ACHN (cell line): ENCODE data around the gene SIMC1.
"Not testable (repeated sequence)": the region's sequence is repeated elsewhere in the genome, so short reads cannot be mapped to it uniquely, and the experiment has no call there.

Experiments used
- DNase-seq: peaks from one replicate; pipeline ENCODE4 v3.0.0-alpha.2; 2015
- in situ Hi-C: cut with HindIII; loops from 2 replicates; pipeline ENCODE4 v1.10.0; 2017; ENCODE audit warnings: low sequenced_read_pairs, low pct_ligation_motif_present, low pct_unique_long_range_greater_than_20kb

Gene SIMC1

DNA sequence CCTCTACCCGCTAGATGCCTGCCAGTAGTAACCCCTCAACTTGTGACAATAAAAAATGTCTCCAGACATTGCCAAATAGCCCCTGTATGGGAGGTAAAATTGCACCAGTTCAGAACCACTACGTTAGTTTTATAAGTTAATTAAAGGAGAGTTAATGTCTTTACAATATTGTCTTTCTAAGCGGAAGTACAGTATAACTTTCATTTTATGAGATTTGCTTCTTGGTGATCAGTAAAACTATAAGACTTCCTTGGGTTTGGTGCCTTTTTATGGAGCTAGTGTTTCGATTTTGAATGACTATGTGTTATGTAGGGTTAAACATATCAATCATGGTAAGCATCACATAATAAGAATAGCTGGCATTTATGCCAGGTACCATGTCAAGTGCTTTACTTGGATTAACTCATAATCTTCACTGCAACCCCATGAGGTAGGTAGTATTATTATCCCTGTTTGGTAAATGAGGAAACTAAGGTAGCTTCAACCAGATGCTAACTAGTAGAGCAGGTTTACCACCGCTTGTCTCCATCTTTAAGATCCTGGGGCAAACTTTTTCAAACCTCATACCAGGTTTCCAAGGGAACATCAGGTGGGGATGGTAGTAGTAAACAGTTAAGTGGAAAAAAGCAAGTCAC lies 19.8 kb downstream of the SIMC1 start:
- in situ Hi-C loops = not testable (repeated sequence)

DNA sequence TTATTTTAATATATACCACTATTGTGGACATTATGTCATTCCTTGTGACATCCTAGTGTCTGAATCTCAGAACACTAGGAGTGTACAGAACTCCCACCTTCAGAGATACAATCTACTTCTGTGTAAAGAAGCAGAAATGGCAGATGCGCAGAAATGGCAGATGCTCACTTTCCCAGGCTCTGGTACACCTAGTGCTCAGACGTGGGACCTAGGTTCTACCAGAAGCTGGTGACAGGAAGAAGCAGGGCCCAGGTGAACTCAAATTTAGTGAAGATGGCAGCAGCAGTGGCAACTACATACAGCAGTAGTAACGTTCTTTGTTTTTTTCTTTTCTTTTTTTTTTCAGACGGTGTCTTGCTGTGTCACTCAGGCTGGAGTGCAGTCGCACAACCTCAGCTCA lies 22.5 kb downstream of the SIMC1 start:
- in situ Hi-C loops, DNase-seq: not testable (repeated sequence)

More for the DNA sequence above, 19.8 kb downstream of the SIMC1 start:
- DNase-seq = not testable (repeated sequence)

- DNase-seq, in situ Hi-C loops: not testable (repeated sequence)
Measured at GRCh38 chr5:176266448-176266847, 28.2 kb downstream of the SIMC1 start.

DNA sequence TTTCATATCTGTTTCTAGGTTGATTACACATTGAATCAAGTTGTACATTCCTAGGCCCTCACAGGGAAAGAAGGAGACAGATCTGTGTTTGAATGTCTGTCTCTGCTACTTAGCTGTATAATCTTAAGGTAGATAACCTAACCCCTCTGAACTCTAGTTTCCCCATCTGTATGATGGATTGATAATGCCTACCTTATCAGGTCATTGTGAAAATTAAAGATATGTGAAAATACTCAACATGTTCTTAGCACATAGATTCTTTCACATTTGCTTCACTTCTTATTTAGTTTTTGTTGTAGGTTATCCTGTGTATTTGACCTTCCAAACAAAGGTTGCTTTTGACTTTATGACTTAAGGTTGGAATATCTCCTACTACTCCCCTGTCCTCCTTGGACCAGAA lies 50.8 kb downstream of the SIMC1 start:
- in situ Hi-C loops, DNase-seq: not testable (repeated sequence)

- in situ Hi-C loops, DNase-seq: not testable (repeated sequence)
Measured at GRCh38 chr5:176290057-176290840, 52.0 kb downstream of the SIMC1 start.

- in situ Hi-C loops = not testable (repeated sequence)
Measured at GRCh38 chr5:176305356-176305755, 67.1 kb downstream of the SIMC1 start.

GRCh38 chr5:176317534-176318374 lies 79.5 kb downstream of the SIMC1 start:
- in situ Hi-C loops = no loop called here
- no peak for DNase-seq

More at GRCh38 chr5:176305356-176305755, 67.1 kb downstream of the SIMC1 start:
- not testable (repeated sequence) for DNase-seq

DNA sequence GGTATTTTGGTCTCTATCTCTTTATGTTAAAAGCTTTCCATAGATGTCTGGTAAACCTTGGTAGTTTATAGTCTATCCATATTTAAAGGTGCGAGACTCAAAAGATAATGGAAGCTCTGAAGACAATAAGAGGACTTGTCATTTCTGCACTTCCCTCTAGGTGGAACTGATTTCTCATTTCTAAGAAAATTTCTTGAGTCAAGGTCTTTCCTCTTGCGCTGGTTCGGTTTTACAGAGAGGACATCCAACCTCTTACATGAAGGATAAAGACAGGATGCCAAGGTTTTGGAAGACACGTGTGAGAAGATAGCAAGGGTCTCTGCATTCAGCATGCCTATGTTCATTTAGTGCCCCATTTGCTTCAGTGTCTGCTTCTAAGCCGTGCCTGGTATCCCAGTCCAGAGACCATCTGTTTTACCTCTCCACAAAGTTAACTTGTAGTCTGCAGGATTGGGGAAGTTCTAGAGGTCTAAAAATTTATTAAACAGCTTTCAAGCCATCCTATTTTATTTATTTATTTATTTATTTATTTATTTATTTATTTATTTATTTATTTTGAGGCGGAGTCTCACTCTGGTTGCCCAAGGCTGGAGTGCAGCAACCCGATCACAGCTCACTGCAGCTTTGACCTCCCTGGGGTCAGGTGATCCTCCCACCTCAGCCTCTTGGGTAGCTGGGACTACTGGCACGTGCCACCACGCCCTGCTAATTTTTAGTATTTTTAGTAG lies 81.8 kb downstream of the SIMC1 start:
- DNase-seq = no peak

GRCh38 chr5:176320577-176320976 lies 82.4 kb downstream of the SIMC1 start:
- in situ Hi-C loops = no loop called here
- DNase-seq = no peak

More for the DNA sequence above, 81.8 kb downstream of the SIMC1 start:
- in situ Hi-C loops = no loop called here

DNA sequence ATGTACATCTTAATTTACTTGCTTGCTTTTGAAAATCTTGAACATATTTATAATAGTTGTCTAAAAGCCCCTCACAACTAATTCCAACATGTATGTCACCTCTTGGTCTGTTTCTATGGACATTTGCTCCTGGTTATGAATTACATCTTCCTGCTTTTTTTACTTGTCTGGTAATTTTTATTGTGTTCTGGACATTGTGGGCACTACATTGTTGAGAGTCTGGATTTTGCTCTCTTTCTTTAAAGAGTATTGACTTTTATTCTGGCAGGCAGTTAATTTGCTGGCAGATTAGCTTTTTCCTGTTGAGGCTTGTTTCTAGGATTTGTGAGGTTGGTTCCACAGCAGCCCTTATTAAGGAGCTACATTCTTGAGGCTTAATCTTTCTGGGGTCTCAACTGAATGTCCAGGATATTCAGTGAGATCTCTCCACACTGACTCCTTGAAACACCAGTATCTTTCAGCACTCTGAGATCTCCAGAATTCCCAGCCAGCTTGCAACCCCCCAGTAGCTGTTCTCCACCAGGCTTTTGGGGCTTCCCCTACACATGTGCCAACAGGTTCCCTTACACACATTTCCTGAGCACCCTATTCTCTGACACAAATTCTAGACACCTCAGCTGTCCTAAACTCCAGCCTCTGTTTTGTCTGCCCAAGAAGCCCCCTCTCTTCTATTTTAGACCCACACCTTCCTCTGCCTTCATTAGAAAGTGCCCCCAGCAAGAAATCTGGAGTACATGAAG lies 96.0 kb downstream of the SIMC1 start:
- in situ Hi-C loops = no loop called here

GRCh38 chr5:176337913-176338312 lies 99.7 kb downstream of the SIMC1 start:
- in situ Hi-C loops = no loop called here
- no peak for DNase-seq

More for the DNA sequence above, 96.0 kb downstream of the SIMC1 start:
- DNase-seq = no peak

DNA sequence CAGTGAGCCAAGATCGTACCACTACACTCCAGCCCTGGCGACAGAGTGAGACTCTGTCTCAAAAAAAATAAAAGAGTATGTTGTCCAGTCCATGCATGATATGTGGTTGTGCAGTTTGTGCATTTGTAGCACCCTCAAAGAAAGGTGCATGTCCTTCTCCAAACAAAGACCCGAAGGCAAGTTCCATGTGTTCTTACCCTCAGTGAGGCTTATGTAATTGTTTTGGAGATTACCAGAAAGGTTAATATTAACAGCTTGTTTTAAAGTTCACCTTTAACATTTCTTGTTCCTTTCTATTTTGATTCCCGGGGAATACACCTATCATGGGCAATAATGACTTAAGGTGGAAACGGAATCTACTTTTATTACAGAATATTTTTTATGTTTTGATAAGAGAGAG lies 101.1 kb downstream of the SIMC1 start:
- in situ Hi-C loops = no loop called here
- no peak for DNase-seq

- DNase-seq = no peak
- in situ Hi-C loops = no loop called here
Measured at GRCh38 chr5:176341325-176342157, 103.3 kb downstream of the SIMC1 start.

DNA sequence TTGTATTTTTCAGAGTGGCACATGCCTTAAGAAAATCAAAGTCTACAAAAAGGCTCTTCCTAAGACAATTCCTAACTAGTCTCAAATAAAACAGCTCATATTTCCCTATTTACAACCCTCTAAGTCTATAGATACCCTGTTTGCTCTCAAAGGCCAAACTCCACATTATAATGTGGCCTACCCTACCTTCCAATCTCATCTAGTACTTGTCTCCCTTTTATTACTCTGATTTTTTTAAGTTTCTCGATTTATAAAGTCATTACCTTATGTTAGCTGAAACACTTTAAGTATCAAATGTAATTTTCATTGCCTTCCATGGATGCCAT lies 103.9 kb downstream of the SIMC1 start:
- DNase-seq = no peak
- in situ Hi-C loops = no loop called here

DNA sequence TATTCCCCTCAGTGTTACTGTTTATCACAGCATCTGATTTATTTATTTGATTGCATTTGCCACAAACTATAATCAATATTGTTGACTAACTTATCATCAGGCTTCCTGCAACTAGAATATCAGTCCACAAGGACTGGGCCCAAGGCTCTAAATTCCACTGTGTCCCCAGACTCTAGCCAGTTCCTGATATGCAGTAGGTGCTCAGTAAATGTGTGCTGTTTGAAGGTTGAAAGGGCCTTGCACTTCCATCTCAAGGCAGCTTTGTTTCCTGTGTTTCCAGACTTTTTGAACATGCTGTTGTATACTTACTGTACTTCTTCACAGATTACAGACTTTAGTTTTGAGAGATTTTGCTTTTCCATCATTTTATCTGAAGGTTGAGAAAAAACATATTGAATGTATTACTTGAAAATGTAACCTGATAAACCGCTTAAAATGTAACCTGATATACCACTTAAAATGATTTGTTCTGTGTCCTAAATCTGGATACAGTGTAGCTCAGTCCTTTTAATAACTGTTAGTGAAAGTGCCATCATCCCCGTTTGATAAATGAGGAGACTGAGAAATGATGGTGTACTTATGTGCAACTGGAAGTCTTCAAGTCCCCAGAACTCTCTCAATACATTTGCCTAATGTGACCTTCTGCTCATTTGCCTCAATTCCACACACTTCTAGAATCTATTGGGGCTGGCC lies 104.7 kb downstream of the SIMC1 start:
- DNase-seq = no peak
- in situ Hi-C loops = no loop called here

GRCh38 chr5:176350416-176350815 lies 112.2 kb downstream of the SIMC1 start:
- in situ Hi-C loops = no loop called here
- DNase-seq = no peak
